Measurements from ENCODE around the gene RFNG.

The RFNG gene

DNA sequence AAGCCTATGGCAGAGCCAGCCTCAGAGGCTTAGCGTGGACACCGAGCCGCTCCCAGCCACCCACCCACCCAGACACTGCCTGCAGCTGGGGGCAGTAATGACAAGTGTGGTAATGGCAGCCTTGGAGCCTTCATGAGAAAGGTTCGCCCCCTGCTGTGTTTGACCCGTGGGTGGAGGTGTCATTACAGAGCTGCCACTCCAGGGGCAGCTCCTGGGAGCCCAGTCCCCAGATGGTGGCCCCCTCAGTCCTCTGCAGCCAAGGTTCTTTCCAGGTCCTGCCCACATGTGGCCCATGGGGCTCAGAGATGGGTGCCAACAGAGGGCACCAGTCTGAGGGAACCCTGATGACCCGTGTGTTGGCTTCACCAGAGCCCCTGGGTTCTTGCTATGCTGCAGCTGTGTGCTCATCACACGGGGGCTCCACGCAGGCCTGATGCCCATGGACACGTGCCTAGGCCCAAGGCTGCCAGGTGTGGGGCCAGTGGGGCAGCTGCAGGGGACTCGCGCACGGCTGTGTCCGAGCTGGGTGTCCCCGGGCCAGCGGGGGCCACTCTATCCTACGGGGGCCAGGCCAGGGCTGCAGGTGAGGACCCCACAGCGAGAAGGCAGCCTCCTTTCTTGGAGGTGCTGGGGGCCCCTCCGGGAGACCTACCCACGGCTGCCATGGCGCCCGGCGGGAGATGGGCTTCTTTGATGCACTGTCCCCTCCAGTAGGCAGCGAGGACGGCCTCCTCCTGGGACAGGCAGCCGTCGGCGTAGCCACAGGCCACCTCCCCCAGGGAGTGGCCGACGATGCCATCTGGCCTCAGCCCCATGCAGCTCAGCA, 38.3 kb upstream of the RFNG start:
- no peak for DNase-seq (ENCODE audit: extremely low read depth, insufficient read length)
- Histone ChIP-seq H3K4me3 (replicated peaks; ENCODE audit: low read depth, low read length) (no peak overlapping the region), H3K27me3 (replicated peaks; ENCODE audit: control insufficient read depth, insufficient read depth, low read length) (no peaks in the 10 kb centered on the region), H3K36me3 (ENCODE audit: control insufficient read depth, insufficient read depth, low read length) (peaks cover 66% of the 10 kb centered on the region)
- TF ChIP-seq, protein P1, sequence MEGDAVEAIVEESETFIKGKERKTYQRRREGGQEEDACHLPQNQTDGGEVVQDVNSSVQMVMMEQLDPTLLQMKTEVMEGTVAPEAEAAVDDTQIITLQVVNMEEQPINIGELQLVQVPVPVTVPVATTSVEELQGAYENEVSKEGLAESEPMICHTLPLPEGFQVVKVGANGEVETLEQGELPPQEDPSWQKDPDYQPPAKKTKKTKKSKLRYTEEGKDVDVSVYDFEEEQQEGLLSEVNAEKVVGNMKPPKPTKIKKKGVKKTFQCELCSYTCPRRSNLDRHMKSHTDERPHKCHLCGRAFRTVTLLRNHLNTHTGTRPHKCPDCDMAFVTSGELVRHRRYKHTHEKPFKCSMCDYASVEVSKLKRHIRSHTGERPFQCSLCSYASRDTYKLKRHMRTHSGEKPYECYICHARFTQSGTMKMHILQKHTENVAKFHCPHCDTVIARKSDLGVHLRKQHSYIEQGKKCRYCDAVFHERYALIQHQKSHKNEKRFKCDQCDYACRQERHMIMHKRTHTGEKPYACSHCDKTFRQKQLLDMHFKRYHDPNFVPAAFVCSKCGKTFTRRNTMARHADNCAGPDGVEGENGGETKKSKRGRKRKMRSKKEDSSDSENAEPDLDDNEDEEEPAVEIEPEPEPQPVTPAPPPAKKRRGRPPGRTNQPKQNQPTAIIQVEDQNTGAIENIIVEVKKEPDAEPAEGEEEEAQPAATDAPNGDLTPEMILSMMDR (IDR thresholded peaks at IDR 0.05; ENCODE audit: insufficient read depth, low read length, poor library complexity, severe bottlenecking), result no peak

- Histone ChIP-seq H3K36me3 (ENCODE audit: control insufficient read depth, insufficient read depth, low read length) (peaks cover 70% of the 10 kb centered on the region), H3K27me3 (replicated peaks; ENCODE audit: control insufficient read depth, insufficient read depth, low read length) (no peaks in the 10 kb centered on the region), H3K4me3 (replicated peaks; ENCODE audit: low read depth, low read length) (no peak overlapping the region)
- TF ChIP-seq, protein P1 (IDR thresholded peaks at IDR 0.05; ENCODE audit: insufficient read depth, low read length, poor library complexity, severe bottlenecking), result no peak
- DNase-seq (ENCODE audit: extremely low read depth, insufficient read length), result peak; percentile 17
Measured at GRCh38 chr17:82088838-82089722, 37.5 kb upstream of the RFNG start.

DNA sequence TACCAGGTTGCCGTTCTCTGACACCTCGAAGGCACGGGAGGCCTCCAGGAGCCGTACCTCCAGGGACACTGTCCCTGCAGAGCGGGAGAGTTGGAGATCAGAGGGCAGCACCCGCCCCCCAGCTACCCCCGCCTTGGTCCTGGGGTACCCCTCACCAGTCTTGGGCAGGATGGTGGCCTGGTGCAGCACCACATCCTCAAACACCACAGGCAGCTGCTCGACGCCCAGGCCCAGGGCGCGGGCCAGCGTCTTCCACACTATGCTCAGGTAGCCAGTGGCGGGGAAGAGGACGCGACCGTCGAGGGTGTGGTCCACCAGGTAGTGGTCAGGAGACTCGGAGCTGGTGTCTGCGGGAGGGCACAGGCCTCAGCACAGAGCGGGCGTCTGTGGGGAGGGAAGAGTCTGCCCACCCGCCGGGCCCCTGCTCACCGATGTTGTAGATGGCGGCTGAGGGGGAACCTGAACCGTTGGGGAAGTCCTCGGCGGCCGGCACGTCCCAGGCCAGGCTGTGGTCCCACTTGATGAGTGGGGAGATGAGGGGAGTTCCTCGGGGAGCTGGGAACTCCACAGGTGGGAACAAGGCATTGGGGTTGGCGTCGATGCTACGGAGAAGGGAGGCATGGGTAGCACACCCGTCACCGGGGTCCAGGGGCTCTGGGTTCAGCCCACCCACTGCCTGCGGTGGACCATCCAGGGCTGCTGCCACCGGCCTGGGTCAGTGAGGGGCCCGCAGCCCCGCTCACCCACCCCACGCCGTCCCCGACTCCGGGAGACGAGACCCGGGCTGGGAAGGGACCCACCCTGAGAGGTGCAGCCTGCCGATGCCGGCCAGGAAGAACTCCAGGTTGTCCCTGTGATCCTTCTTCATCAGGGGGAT, 36.6 kb upstream of the RFNG start:
- Histone ChIP-seq H3K4me3 (replicated peaks; ENCODE audit: low read depth, low read length) (no peak overlapping the region), H3K27me3 (replicated peaks; ENCODE audit: control insufficient read depth, insufficient read depth, low read length) (no peaks in the 10 kb centered on the region), H3K36me3 (ENCODE audit: control insufficient read depth, insufficient read depth, low read length) (peaks cover 70% of the 10 kb centered on the region)
- TF ChIP-seq, protein P1 (IDR thresholded peaks at IDR 0.05; ENCODE audit: insufficient read depth, low read length, poor library complexity, severe bottlenecking), result no peak
- no peak for DNase-seq (ENCODE audit: extremely low read depth, insufficient read length)

DNA sequence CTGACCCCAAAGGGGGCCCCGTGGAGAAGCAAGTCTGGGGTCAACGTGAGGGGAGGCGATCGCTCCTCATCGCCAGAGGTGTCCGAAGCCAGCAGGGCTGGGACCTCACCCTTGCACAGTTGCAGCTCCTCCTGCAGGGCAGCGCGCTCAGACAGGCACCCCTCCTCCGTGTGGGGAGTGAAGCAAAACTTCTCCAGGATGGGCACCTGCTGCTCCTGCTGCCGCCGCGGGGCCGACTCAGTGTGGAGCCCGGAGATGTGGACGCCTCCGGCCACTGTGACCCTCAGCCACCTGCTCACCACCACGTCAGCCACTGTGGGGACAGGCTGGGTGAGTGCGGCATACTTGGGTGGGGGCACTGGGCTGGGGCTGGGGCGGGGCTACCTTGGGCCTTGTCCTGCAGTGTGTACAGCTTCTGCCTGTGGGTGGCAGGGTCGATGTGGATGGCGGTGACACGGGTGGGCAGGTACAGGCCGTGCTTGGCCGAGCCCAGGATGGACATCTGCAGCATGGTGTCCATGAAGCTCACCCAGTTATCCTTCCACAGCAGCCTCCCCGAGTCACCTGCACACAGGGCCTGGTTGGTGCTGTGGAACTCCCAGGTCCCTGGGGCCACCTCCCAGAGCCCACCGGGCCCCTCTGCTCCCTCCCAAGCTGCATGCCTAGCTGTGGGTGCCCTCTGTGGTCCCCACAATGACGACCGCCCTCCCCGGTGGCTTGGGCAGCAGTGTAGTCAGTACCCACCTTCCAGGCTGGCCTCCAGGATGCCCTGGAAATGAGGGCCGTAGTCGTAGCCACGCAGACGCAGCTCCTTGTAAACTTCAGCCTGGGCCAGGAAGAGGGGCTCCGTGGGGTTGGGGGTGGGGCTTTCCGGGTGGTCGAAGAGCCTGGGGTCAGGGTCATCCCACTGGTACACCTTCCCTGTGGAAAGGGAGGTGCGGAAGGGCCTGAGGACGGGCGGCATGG, 35.6 kb upstream of the RFNG start:
- TF ChIP-seq, protein P1 (IDR thresholded peaks at IDR 0.05; ENCODE audit: insufficient read depth, low read length, poor library complexity, severe bottlenecking), result no peak
- peaks cover 74% of the 10 kb centered on the region for H3K36me3 ChIP-seq (ENCODE audit: control insufficient read depth, insufficient read depth, low read length)
- DNase-seq (ENCODE audit: extremely low read depth, insufficient read length), result peak; percentile 22

More for the DNA sequence above, 35.6 kb upstream of the RFNG start:
- Histone ChIP-seq H3K27me3 (replicated peaks; ENCODE audit: control insufficient read depth, insufficient read depth, low read length) (no peaks in the 10 kb centered on the region), H3K4me3 (replicated peaks; ENCODE audit: low read depth, low read length) (no peak overlapping the region)

Data from GM06990 (cell line).